Measurements from ENCODE around the gene ZMAT5.

ZMAT5 gene

GRCh38 chr22:29704528-29705285, 62.1 kb downstream of the ZMAT5 start:
- no peak for TF ChIP-seq CTCF (IDR thresholded peaks at IDR 0.05; ENCODE audit: unreplicated experiment in 3 of 3)
- peaks cover 64% of the 10 kb centered on the region for H3K27me3 Mint-ChIP-seq (ENCODE audit: low read depth)
- no peaks in the 10 kb centered on the region for H3K9me3 Mint-ChIP-seq
- peaks cover 41% of the 10 kb centered on the region for H3K4me1 Mint-ChIP-seq
- no peaks in the 10 kb centered on the region for H3K36me3 Mint-ChIP-seq (ENCODE audit: low read depth)
- H3K27ac Mint-ChIP-seq: peak overlapping the region in 1 of 3 experiments; percentile 66
- H3K4me3 Mint-ChIP-seq: no peak overlapping the region

- TF ChIP-seq CTCF (IDR thresholded peaks at IDR 0.05; ENCODE audit: unreplicated experiment in 3 of 3): no peak
- Mint-ChIP-seq H3K4me3 (no peak overlapping the region), H3K27me3 (ENCODE audit: low read depth) (peaks cover 59% of the 10 kb centered on the region), H3K4me1 (peaks cover 45% of the 10 kb centered on the region), H3K27ac (no peak overlapping the region), H3K9me3 (no peaks in the 10 kb centered on the region), H3K36me3 (ENCODE audit: low read depth) (no peaks in the 10 kb centered on the region)
Measured at GRCh38 chr22:29703569-29704195, 63.1 kb downstream of the ZMAT5 start.

- Mint-ChIP-seq H3K27ac (peak overlapping the region in 1 of 3 experiments; percentile 23), H3K4me3 (no peak overlapping the region), H3K9me3 (no peaks in the 10 kb centered on the region), H3K36me3 (ENCODE audit: low read depth) (peaks cover 3% of the 10 kb centered on the region), H3K4me1 (peaks cover 45% of the 10 kb centered on the region), H3K27me3 (ENCODE audit: low read depth) (peaks cover 52% of the 10 kb centered on the region)
- TF ChIP-seq CTCF (IDR thresholded peaks at IDR 0.05; ENCODE audit: unreplicated experiment in 3 of 3): no peak
Measured at GRCh38 chr22:29702931-29703501, 63.8 kb downstream of the ZMAT5 start.

- peaks cover 42% of the 10 kb centered on the region for H3K4me1 Mint-ChIP-seq
- TF ChIP-seq CTCF (IDR thresholded peaks at IDR 0.05; ENCODE audit: unreplicated experiment in 3 of 3): no peak
- H3K27me3 Mint-ChIP-seq (ENCODE audit: low read depth): peaks cover 48% of the 10 kb centered on the region
- no peak overlapping the region for H3K4me3 Mint-ChIP-seq
- no peak overlapping the region for H3K27ac Mint-ChIP-seq
- H3K9me3 Mint-ChIP-seq: no peaks in the 10 kb centered on the region
- peaks cover 5% of the 10 kb centered on the region for H3K36me3 Mint-ChIP-seq (ENCODE audit: low read depth)
Measured at GRCh38 chr22:29702000-29702930, 64.5 kb downstream of the ZMAT5 start.

GRCh38 chr22:29701155-29701999, 65.4 kb downstream of the ZMAT5 start:
- H3K4me1 Mint-ChIP-seq: peaks cover 39% of the 10 kb centered on the region
- H3K27ac Mint-ChIP-seq: no peak overlapping the region
- peak in 1 of 3 experiments; percentile 26 for TF ChIP-seq CTCF (IDR thresholded peaks at IDR 0.05; ENCODE audit: unreplicated experiment in 3 of 3)
- H3K9me3 Mint-ChIP-seq: no peaks in the 10 kb centered on the region
- peaks cover 10% of the 10 kb centered on the region for H3K36me3 Mint-ChIP-seq (ENCODE audit: low read depth)
- no peak overlapping the region for H3K4me3 Mint-ChIP-seq
- H3K27me3 Mint-ChIP-seq (ENCODE audit: low read depth): peaks cover 44% of the 10 kb centered on the region

Measured in nephron (organoid).